WI38 (cell line): ENCODE measurements around the gene TCF19.
"Not testable (repeated sequence)": the region's sequence is repeated elsewhere in the genome, so short reads cannot be mapped to it uniquely, and the experiment has no call there.

Experiments
- H3K4me3 ChIP-seq: 2 replicates; pipeline ENCODE4 v1.5.1; 2011; ENCODE audit warnings: low read depth, mild to moderate bottlenecking, control low read depth, low read length
- TF ChIP-seq, protein P1 (sequence below): IDR thresholded peaks from 2 replicates; pipeline ENCODE4 v1.5.1; 2012; ENCODE audit warnings: low read depth, mild to moderate bottlenecking, control low read depth, low read length

TCF19 gene

DNA sequence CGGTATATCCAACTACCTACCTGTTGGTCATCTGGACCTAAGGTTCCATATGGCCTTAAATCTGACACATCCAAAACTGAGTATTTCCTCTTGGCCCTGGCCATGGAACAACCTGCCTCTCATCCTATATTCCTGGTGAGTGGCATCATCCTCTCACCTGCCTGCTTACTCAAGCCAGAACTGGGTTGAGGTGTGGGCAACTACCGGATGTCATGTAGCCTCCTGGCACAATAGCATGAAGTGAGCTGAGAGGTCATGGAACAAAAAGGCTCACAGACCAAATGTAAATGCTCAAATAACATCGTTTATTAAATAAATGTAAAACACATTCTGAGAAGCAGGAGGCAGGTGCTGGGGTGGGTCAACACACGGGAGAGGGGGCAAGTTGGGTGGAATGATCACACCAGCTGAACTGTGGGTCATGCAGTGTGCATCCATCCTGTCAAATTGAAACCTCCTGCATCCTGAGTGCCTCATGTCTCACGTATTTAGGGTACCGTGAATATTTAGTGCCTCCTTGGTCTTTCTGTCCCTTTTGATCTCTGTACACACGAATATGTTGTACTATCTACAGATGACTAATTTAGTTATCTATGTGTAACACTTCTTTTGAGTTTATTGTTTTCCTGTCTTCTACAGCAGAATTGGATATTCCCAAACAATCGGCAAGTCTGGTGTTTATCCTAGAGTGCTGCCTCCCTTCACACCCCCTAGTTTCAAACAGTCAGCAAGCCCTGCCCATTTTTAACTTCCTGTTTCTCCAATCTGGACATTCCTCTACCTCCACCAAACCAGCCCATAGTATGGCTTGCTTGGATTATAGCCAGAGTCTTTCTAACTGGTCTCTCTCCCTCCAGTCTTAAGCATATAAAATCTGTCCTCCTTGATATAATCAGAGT lies 20.0 kb downstream of the TCF19 start:
- TF ChIP-seq, protein P1, sequence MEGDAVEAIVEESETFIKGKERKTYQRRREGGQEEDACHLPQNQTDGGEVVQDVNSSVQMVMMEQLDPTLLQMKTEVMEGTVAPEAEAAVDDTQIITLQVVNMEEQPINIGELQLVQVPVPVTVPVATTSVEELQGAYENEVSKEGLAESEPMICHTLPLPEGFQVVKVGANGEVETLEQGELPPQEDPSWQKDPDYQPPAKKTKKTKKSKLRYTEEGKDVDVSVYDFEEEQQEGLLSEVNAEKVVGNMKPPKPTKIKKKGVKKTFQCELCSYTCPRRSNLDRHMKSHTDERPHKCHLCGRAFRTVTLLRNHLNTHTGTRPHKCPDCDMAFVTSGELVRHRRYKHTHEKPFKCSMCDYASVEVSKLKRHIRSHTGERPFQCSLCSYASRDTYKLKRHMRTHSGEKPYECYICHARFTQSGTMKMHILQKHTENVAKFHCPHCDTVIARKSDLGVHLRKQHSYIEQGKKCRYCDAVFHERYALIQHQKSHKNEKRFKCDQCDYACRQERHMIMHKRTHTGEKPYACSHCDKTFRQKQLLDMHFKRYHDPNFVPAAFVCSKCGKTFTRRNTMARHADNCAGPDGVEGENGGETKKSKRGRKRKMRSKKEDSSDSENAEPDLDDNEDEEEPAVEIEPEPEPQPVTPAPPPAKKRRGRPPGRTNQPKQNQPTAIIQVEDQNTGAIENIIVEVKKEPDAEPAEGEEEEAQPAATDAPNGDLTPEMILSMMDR = no peak
- H3K4me3 ChIP-seq = no peak overlapping the region

DNA sequence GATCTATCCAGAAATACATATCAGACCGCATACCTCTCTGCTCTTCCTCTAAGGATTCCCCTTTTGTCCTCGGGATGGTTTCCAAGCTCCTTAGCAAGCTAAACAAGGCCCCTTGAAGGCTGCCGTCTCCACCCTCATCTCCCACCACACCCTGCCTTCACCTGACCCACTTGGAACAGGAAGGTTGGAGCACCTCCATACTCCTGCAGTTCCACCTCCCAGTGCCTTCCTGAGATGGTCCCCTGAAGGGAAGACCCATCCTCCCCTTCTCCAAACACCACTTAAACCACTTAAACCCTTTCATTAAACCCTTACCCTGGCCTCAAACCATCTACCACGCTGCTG lies 20.6 kb downstream of the TCF19 start:
- TF ChIP-seq, protein P1 = no peak
- no peak overlapping the region for H3K4me3 ChIP-seq

DNA sequence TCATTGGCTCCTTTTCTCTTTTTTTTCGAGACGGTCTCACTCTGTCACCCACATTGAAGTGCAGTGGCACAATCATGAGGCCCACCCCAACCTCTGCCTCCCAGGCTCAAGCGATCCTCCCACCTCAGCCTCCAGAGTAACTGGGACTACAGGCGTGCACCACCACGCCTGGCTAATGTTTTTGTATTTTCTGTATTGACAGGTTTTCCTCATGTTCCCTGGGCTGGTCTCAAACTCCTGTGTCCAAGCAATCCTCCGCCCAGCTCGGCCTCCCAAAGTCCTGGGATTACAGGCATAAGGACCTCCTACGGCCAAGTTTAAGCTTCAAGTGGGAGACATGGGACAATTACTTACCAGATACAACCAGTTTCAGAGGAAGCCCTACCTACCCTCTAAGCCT lies 21.5 kb downstream of the TCF19 start:
- TF ChIP-seq, protein P1 = no peak
- H3K4me3 ChIP-seq = no peak overlapping the region

DNA sequence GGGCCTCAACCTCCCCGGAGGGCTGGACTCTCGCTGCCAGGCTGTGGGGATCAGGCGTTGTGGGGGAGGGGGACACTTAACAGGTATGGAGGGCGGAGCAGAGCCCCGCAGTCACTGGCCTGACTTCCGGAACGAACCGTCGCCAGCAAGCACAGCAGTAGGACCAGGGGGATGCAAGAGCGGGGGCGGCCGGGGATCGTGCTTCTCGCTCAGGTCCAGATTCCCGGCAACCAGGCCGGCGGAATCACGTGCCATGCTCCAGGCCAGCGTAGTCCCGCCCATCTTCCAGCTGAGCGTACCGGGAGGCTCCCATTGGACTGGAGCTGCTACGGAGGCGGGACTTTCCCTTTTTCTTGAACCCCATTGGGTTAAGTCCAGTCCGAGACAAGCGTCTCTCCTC lies 22.1 kb downstream of the TCF19 start:
- H3K4me3 ChIP-seq = no peak overlapping the region
- TF ChIP-seq, protein P1 = no peak

DNA sequence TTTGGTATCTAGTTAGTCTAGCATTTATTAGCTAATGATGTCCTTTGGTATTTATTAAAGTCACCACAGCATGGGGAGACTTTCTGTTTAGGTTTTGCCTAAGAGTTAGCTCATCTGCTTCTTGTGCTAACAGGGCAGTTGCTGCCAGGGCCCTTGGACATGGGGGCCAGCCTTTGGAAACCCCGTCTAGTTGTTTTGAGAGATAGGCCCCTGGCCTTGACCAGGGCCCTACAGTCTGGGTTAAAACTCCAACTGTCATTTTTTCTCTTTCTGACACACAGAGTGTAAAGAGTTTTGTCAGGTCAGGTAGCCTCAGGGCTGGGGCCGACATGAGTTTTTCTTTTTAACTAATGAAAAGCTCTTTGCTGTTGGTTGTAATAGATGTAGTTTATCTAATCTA lies 24.9 kb downstream of the TCF19 start:
- H3K4me3 ChIP-seq = not testable (repeated sequence)

DNA sequence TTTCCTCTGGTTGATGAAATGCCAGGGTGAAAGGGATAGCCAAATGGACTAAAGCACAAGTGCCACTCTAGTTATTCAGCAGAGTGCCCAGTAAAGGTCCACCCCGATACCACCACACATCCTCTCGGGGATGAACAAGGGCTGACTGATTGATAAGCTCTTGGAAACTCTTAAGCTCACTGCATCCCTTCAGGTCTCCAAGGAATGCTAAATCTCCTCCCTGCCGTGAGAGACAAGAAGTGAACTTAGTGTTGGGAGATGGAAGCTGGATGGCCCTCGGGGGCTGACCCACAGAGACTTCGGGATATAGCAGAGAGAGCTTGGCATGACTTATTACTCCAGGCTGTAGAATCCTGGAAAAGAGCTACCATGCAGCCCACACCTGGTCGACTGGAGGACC lies 25.5 kb downstream of the TCF19 start:
- not testable (repeated sequence) for H3K4me3 ChIP-seq

DNA sequence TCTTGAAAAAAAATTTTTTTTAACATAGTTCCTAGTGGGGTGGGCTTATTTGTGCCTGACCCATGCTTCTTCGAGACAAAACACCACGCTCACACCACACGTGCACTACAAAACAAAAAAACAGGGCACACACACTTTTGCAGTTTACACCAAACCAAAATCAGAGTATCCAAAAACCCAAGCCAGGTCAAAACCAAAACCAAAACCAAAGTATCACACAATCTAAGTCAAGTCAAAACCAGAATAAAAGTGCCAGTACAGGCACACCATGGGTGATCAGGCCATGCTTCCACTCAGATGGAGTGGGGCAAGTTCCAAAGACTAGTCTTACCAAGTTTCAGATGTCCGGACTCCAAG lies 27.3 kb downstream of the TCF19 start:
- H3K4me3 ChIP-seq = not testable (repeated sequence)

DNA sequence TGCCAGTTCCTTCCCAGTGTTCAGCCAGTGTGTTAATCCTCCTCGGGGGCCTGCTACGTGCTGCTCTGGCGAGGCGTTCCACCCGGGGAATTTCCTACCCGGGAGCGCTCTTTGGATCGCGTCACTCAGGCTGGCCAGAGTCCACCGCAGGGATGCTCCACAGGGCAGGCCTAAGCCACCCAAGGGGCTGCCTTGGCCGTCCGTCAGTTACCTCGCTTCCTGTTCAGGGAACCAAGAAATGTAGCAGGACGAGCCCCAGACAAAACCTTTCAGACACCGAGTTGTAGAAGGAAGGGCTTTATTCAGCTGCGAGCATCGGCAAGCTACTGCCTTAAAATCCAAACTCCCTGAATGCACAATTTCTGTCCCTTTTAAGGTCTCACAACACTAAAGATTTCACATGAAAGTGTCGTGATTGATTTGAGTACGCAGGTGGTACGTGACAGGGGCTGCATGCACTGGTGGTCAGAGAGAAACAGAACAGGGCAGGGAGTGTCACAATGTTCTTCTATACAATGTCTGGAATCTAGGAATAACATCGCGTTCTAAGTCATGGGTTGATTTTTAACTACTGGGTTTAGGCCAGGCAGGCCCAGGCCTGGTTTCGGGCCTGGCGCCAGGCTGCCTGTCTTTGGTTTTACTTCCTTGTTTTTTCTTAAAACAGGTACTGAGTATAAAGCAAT lies 27.8 kb downstream of the TCF19 start:
- H3K4me3 ChIP-seq = no peak overlapping the region
- TF ChIP-seq, protein P1 = no peak

DNA sequence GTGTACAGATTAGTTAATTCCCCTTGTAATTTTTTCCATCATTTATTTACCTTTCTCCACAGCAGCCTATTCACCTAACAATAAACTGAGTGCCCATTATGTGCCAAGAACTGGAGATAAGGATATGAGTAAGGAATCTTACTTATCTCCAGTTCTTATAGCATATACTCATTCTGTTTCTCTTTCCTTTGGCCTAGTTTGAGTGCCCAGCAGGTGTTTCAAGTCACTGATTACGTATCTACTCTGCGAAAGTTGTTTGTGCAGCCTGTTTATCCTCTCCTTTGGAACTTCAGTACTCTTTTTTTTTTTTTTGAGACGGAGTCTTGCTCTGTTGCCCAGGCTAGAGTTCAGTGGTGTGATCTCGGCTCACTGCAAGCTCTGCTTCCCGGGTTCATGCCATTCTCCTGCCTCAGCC lies 29.4 kb downstream of the TCF19 start:
- H3K4me3 ChIP-seq = no peak overlapping the region
- TF ChIP-seq, protein P1 = no peak

DNA sequence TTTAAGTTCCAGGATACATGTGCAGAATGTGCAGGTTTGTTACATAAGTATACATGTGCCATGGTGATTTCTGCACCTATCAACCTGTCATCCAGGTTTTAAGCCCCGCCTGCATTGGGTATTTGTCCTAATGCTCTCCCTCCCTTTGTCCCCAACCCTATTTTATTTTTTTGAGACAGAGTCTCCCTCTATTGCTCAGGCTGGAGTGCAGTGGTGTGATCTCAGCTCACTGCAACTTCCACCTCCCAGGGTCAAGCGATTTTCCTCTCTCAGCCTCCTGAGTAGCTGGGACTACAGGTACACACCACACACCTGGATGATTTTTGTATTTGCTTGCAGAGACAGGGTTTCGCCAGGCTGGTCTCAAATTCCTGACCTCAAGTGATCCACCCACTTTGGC lies 30.8 kb downstream of the TCF19 start:
- not testable (repeated sequence) for H3K4me3 ChIP-seq
